WERI-Rb-1 (cell line): Measurements from ENCODE around the gene SLC43A2.
A peak's percentile ranks its signal among the peaks of the same experiment; 100 is the strongest.

Experiments used
- DNase-seq: peaks from one replicate; pipeline ENCODE4 v3.0.0-alpha.2; 2020
- H3K27ac ChIP-seq: fragments of 250-450 bp; sonication (Bioruptor Pico); 2 replicates; pipeline ENCODE4 v1.5.1; 2020; ENCODE audit warnings: mild to moderate bottlenecking, moderate library complexity
- H3K27me3 ChIP-seq: fragments of 250-450 bp; sonication (Bioruptor Pico); 2 replicates; pipeline ENCODE4 v1.5.1; 2021; ENCODE audit warnings: mild to moderate bottlenecking, low read depth, moderate library complexity; ENCODE audit not compliant: insufficient read depth, severe bottlenecking
- H3K36me3 ChIP-seq: fragments of 250-450 bp; sonication (Bioruptor Pico); 2 replicates; pipeline ENCODE4 v1.5.1; 2020; ENCODE audit warnings: mild to moderate bottlenecking, moderate library complexity
- H3K4me3 ChIP-seq: 2 replicates; pipeline ENCODE4 v1.5.1; 2011; ENCODE audit warnings: low read depth, mild to moderate bottlenecking, control low read depth, low read length
- H3K9me3 ChIP-seq: fragments of 250-450 bp; sonication (Bioruptor Pico); 2 replicates; pipeline ENCODE4 v1.5.1; 2021; ENCODE audit warnings: mild to moderate bottlenecking, moderate library complexity; ENCODE audit not compliant: severe bottlenecking
- TF ChIP-seq, protein P1 (sequence below): IDR thresholded peaks from 2 replicates; pipeline ENCODE4 v1.5.1; 2011; ENCODE audit warnings: low read depth, mild to moderate bottlenecking, control low read depth, inconsistent platforms, low read length

The SLC43A2 gene

GRCh38 chr17:1648173-1648962 lies 19.7 kb upstream of the SLC43A2 start:
- peak; percentile 93 for DNase-seq
- Histone ChIP-seq H3K9me3 (no peaks in the 10 kb centered on the region), H3K27ac (peak overlapping the region; percentile 66), H3K27me3 (no peaks in the 10 kb centered on the region), H3K36me3 (peaks cover 39% of the 10 kb centered on the region), H3K4me3 (peak overlapping the region; percentile 44)
- TF ChIP-seq, protein P1, sequence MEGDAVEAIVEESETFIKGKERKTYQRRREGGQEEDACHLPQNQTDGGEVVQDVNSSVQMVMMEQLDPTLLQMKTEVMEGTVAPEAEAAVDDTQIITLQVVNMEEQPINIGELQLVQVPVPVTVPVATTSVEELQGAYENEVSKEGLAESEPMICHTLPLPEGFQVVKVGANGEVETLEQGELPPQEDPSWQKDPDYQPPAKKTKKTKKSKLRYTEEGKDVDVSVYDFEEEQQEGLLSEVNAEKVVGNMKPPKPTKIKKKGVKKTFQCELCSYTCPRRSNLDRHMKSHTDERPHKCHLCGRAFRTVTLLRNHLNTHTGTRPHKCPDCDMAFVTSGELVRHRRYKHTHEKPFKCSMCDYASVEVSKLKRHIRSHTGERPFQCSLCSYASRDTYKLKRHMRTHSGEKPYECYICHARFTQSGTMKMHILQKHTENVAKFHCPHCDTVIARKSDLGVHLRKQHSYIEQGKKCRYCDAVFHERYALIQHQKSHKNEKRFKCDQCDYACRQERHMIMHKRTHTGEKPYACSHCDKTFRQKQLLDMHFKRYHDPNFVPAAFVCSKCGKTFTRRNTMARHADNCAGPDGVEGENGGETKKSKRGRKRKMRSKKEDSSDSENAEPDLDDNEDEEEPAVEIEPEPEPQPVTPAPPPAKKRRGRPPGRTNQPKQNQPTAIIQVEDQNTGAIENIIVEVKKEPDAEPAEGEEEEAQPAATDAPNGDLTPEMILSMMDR, result peak; percentile 32; the same call in 1 of the 2 replicates

DNA sequence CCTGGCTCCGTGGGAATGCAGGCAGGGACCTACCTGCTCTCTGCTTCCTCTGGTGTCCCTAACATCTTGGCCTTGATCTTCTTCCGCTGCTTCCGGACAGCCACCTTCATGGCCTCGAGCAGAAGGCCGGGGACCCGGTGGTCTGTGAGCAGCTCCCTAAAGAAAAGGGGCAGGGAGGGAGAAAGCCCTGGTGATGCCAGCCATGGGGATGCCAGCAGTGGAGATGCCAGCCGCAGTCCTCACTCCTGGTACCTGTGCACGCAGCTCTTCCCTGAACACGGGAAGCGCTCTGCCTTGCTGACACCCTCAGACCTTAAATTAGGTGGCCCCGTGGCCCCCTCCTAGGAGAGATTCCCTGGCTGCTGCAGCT lies 19.2 kb upstream of the SLC43A2 start:
- DNase-seq, result no peak
- Histone ChIP-seq H3K9me3 (no peaks in the 10 kb centered on the region), H3K27me3 (no peaks in the 10 kb centered on the region), H3K27ac (no peak overlapping the region), H3K36me3 (peaks cover 34% of the 10 kb centered on the region), H3K4me3 (no peak overlapping the region)
- TF ChIP-seq, protein P1, result no peak

- Histone ChIP-seq H3K36me3 (peaks cover 21% of the 10 kb centered on the region), H3K27ac (peak overlapping the region; percentile 79), H3K27me3 (no peaks in the 10 kb centered on the region), H3K4me3 (no peak overlapping the region), H3K9me3 (no peaks in the 10 kb centered on the region)
- TF ChIP-seq, protein P1, result no peak
- DNase-seq, result no peak
These were observed 17.7 kb upstream of the SLC43A2 start for GRCh38 chr17:1646199-1646875.

- Histone ChIP-seq H3K36me3 (peaks cover 13% of the 10 kb centered on the region), H3K9me3 (no peaks in the 10 kb centered on the region), H3K27me3 (no peaks in the 10 kb centered on the region), H3K4me3 (peak within 1 kb of the TSS; percentile 29), H3K27ac (peak within 1 kb of the TSS; percentile 79)
- peak; percentile 68 for DNase-seq
- TF ChIP-seq, protein P1, result 0 out of 2 replicates have a peak, but pooled peaks have one; percentile 5
These were observed 16.9 kb upstream of the SLC43A2 start, which contains the start of gene SCARF1 for GRCh38 chr17:1645207-1646171. TSS of gene SCARF1 (minus strand) at chr17:1645732. CDS start at chr17:1645697, 35 bp downstream.

GRCh38 chr17:1644493-1645206 lies 16.0 kb upstream of the SLC43A2 start:
- TF ChIP-seq, protein P1, result no peak
- H3K9me3 ChIP-seq, result no peaks in the 10 kb centered on the region
- H3K4me3 ChIP-seq, result no peak overlapping the region
- DNase-seq, result no peak
- H3K27ac ChIP-seq, result peak overlapping the region; percentile 79
- peaks cover 5% of the 10 kb centered on the region; the same call in 1 of the 2 replicates for H3K36me3 ChIP-seq
- no peaks in the 10 kb centered on the region for H3K27me3 ChIP-seq
